HG02759 (cell line): ENCODE results near the gene HLCS.

Experiments
- ATAC-seq: cut with Tn5 transposase; IDR thresholded peaks from one replicate; pipeline ENCODE4 v1.9.1; 2021; ENCODE audit warnings: mild to moderate bottlenecking, moderate library complexity; ENCODE audit not compliant: unreplicated experiment

HLCS gene

GRCh38 chr21:36728371-36729111 lies 237.9 kb downstream of the HLCS start:
- no peak for ATAC-seq

DNA sequence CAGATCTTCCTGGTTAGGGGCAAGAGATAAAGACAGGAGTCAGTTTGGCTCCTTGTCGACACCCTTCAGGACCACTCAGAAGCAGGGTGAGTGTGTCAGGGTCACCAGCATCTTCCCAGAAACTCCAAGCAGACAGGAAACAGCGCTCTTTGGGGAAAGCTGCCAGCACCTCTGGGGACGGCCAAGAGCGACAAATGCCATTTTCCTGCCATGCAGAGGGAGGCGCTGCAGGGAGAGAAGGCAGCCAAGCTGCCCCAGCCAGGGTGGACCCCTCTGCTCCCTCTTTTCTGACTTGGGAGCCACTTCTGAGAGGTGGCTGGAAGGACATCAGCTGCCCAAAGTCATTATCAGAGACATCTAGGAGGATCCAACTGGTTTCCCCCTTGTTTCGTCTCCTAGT lies 238.6 kb downstream of the HLCS start:
- no peak for ATAC-seq

DNA sequence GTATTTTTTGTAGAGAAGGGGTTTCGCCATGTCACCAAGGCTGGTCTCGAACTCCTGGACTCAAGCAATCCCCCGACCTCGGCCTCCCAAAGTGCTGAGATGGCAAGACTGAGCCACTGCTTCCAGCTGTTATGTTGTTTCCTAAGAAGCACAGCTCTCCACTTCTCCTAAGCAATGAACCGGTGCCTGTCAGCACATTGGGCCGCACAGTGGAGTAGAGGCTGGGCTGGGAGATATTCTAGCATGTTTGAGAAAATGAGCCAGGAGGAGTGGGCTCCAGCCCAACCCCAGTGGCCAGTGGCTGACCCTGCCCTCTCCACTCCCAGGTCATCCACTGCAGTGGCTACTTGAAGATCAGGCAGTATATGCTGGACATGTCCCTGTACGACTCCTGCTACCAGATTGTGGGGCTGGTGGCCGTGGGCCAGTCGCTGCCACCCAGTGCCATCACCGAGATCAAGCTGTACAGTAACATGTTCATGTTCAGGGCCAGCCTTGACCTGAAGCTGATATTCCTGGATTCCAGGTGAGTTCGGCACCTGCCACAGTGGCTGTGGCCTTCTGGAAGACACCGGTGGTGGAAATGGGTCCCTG lies 240.6 kb downstream of the HLCS start:
- ATAC-seq: no peak

GRCh38 chr21:36724660-36725059 lies 241.8 kb downstream of the HLCS start:
- no peak for ATAC-seq

GRCh38 chr21:36723371-36723881 lies 243.0 kb downstream of the HLCS start:
- no peak for ATAC-seq

GRCh38 chr21:36722370-36723368 lies 243.8 kb downstream of the HLCS start:
- ATAC-seq: no peak

GRCh38 chr21:36721817-36722216 lies 244.7 kb downstream of the HLCS start:
- ATAC-seq: no peak

DNA sequence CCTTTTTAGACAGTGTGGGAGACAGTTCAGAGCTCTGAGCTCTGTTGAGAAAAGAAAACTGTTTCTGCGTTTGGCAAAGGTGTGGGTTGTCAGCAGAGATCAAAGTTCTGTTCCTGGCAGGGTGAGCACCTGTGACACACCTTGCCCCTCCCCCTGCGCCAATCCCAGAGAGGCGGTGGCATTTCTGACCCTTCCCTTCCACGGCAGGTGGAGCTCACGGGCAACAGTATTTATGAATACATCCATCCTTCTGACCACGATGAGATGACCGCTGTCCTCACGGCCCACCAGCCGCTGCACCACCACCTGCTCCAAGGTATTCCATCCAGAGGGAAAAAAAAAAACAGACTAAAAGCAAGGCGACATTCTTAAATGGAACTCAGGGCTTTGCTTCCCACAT lies 246.9 kb downstream of the HLCS start:
- no peak for ATAC-seq

GRCh38 chr21:36718951-36719501 lies 247.4 kb downstream of the HLCS start:
- ATAC-seq: no peak

DNA sequence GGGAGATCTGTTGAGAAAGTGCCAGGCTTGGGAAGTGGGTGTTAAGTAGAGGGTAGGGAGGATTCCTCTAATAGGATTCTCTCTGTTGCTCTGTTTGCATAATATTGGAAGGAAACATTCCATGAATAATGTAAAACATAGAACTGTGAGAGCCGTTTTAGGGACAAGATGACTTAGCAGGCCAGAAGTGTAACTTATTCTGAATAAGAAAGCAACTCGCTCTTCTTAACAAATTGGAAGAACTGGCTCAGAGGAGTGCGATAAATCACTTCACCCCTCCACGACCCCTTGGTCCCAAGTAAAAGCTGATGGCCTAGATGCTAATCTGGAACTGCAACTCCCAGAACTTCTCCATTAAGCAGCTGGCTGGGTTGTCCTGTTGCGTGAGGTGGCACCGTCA lies 248.5 kb downstream of the HLCS start:
- ATAC-seq: no peak

- no peak for ATAC-seq
Observed at GRCh38 chr21:36716836-36717235, 249.6 kb downstream of the HLCS start.

DNA sequence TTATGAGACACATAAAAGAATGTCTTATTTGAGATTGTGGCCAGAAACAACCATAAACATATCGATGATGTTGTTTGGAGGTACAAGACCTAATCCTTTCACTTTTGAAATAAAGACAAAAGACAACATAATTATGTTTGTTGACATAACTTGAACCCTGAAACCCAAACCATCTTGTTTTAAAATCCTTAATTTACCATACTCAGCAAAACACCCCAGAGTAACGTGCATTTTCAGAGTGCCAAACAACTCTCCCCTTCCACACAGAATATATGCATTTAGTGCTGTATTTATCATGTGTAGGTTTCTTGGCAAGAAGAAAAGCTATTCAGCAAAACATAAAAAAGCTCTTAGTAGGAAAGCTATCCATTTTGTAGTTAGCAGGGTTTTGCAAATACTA lies 250.1 kb downstream of the HLCS start:
- no peak for ATAC-seq

GRCh38 chr21:36713746-36714145 lies 252.7 kb downstream of the HLCS start:
- ATAC-seq: no peak

- ATAC-seq: no peak
Observed at GRCh38 chr21:36710729-36711048, 255.8 kb downstream of the HLCS start.

- ATAC-seq: no peak
Observed at GRCh38 chr21:36709868-36710728, 256.4 kb downstream of the HLCS start.

GRCh38 chr21:36709030-36709867 lies 257.2 kb downstream of the HLCS start:
- no peak for ATAC-seq

DNA sequence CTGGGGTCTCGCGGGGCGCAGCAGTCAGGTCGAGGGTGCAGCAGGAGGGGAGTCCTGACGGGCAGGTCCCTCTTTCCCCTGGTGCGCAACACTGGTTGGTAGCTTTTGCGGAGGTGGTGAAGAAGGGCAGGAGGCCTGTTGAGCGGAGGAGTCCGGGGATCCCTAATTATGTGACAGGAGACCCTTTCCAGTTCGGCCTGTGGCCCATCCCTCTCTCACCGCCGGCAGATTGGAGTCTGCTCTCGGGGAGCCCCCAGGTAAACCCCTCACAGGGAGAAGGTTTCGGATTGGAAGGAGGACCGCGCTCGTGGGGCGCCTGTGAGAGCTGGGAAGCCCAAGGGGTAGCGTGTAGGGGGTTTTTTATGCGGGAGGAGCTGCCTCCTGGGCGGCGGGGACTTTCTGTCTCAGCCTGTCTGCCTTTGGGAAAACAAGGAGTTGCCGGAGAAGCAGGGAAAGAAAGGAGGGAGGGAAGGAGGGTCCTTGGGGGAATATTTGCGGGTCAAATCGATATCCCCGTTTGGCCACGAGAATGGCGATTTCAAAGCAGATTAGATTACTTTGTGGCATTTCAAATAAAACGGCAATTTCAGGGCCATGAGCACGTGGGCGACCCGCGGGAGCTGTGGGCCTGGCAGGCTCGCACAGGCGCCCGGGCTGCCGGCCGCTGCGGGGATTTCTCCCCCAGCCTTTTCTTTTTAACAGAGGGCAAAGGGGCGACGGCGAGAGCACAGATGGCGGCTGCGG lies 258.0 kb downstream of the HLCS start:
- no peak for ATAC-seq

DNA sequence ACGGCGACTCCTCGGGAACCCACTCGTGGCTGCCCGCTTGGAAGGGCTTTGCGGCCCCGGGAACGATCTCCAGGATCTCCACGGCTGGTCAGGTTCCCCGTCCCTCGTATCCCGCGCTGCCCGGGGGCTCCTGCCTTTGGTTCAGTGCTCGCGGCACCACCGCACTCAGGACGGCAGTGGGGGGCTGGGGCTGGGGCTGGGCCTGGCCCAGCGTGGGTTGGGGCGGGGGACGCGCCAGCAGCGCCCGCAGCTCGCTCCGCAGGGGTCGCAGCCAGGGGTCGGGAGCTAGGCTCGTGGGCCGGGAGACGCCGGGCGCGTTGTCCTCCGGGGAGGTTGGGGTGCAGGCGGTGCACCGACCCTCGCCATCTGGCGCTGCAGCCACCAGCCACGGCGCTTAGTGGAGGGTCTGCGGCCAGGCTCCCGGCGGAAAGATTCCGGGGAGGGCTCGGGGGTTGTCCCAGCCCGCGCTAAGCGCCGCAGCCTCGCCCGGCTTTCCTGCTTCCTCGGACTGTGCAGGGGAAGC lies 258.6 kb downstream of the HLCS start:
- no peak for ATAC-seq
